Mammary epithelial cell (primary cell): ENCODE measurements around the gene CA9.

Experiments used
- CTCF ChIP-seq, 2 donors: IDR thresholded peaks in 1 of 2; conservative IDR thresholded peaks in 1 of 2; 2 replicates each; pipeline ENCODE4 v1.5.1; 2011 to 2012; ENCODE audit warnings: inconsistent platforms in 2 of 2, low read length in 2 of 2, mild to moderate bottlenecking in 2 of 2, control low read depth in 1 of 2, low read depth in 1 of 2; ENCODE audit not compliant: insufficient read depth in 1 of 2; ENCODE audit errors: extremely low read depth in 1 of 2
- EZH2 ChIP-seq: IDR thresholded peaks from 2 replicates; pipeline ENCODE4 v1.6.1; 2012; ENCODE audit warnings: low read length, inconsistent platforms, borderline replicate concordance

- TF ChIP-seq CTCF (conservative IDR thresholded peaks at IDR 0.05 in 1 of 2, IDR thresholded peaks at IDR 0.05 in 1 of 2; ENCODE audit: extremely low read depth in 1 of 2, insufficient read depth in 1 of 2, low read depth in 1 of 2, low read length in 2 of 2) (no peak), EZH2 (no peak)
Measured at GRCh38 chr9:35687972-35688557, 14.3 kb downstream of the CA9 start.
